NCI-H2196 treated with DMSO at 0.1 percent for 48 hours (cell line): ENCODE data around the gene ZNF317.

ENCODE experiments used
- DNase-seq: peaks from one replicate; lab custom pipeline; 2025; ENCODE audit not compliant: unreplicated experiment; lab: John Stamatoyannopoulos, UW

ZNF317 gene

DNA sequence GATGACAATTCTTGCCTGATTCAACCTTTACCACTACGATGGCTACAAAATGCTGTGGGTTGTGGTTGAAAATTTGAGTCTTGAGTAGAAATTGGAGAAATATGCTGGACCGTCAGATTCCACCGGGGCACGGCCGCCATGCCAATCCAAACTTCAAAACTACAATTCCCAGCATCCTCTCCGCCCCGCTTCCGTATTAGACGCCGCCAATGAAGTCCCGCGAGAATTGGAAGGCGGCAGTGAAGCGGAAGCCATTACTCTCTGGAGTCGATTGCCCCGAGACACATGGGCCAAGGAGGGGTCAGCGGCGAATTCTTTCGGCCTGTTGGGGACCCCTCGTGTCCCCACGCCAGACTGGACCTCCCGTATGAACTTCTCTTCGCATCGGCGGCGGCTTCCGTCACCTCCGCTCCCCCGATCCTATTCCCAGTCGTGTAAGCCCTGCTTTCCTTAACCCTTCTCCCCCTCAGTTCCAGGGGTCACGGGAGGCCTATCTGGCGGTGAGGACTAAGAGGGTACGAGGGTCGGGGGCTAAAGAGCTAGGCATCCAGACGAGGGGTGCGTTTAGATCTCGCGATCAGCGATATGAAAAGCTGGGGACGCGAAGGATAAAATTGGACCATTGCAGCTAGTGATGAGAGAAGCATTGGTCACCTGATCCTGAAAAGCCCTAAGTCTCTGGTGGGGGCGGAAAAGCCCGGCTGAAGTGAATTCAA is at the start of gene ZNF317:
Gene ZNF317, plus strand, starts transcription at position 239 of the 716 bp plus-strand sequence. CDS start 15,620 bp downstream, outside the sequence.
- DNase-seq = peak; percentile 86

- DNase-seq = no peak
These were observed 32.8 kb upstream of the ZNF317 start, which contains the start of gene OR7G2 for GRCh38 chr19:9107375-9107774. Gene OR7G2, minus strand, starts transcription at chr19:9107475. Its CDS starts 4,232 bp downstream, at chr19:9103243.

DNA sequence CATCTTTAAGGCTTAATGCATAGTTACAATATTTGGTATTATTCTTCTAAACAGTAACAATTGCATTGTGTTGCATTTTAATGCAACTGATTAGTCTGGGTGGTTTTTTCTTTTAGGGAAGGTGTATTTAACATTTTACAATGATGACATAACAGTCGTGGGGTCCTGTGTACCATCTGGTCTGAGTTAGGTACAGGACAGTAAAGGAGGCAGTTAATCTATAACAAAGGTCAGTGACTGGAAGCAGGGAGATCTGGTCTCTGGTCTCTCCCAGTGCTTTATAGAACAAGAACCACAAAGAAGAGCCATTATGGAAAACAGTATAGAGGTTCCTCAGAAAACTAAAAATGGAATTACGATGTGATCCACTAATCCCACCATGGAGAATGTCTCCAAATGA is 30.2 kb upstream of the ZNF317 start:
- no peak for DNase-seq

DNA sequence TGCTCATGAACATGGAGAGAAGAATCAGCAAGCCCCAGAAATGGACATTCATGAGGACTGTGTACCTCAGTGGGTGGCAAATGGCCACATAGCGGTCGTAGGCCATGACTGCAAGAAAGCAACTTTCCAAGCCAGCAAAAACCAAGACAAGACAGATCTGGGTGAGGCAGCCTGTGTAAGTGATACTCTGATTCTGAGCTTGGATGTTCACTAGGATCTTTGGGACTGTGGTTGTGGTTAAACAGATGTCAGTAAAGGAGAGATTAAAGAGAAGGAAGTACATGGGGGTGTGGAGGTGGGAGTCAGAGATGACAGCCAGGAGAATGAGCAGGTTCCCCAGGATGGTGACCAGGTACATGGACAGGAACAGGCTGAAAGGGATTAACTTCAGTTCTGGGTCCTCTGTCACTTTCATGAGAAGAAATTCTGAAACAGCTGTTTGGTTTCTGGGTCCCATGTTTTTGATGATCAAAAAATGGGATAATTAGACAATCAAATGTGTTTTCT is 24.8 kb upstream of the ZNF317 start, which contains the start of gene OR7G1:
Gene OR7G1, minus strand, starts transcription at position 457 of the 507 bp plus-strand sequence. Its CDS starts 0 bp downstream, at position 457.
- DNase-seq = no peak

GRCh38 chr19:9116547-9116946 is 23.6 kb upstream of the ZNF317 start:
- DNase-seq = no peak

DNA sequence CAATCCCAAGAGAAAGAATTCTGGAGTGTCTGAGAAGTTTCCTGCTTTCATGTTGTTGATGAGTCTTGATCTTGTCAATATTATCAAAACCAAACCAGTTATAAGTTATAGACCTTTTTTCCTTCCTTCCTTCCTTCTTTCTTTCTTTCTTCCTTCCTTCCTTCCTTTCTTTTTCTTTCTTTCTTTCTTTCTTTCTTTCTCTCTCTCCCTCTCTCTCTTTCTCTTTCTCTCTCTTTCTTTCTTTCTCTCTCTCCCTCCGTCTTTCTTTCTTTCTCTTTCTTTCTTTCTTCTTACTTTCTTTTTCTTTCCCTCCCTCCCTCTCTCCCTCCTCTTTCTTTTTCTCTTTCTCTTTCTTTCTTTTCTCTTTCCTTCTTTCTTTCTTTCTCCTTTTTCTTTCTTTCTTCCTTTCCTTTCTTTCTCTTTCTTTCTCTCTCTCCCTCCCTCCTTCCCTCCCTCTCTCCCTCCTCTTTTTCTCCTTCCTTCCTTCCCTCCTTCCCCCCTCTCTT is 13.2 kb upstream of the ZNF317 start, which contains the start of gene OR7G3:
Gene OR7G3, minus strand, starts transcription at position 51 of the 506 bp plus-strand sequence. Its CDS starts 0 bp downstream, at position 51.
- DNase-seq = no peak

DNA sequence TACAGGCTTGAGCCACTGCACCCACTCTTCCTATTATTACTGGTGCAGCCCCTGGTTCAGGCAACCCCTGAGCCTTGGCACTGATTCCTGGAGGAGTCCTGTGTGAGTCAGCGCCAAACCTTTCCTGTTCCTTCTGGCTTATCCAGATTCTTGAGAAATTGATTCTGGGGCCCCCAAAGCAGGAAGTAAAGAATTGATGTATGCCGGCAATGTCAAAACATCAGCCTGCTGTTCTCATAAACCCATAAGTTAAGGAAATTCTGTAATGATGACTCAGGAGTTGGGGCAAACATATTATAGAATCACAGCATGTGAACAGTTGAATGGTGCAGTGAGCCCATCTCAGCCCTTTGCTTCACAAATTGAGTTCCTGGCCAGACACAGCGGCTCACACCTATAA is 12.0 kb upstream of the ZNF317 start:
- no peak for DNase-seq

- DNase-seq = no peak
These were observed 9.2 kb upstream of the ZNF317 start for GRCh38 chr19:9130965-9131364.

DNA sequence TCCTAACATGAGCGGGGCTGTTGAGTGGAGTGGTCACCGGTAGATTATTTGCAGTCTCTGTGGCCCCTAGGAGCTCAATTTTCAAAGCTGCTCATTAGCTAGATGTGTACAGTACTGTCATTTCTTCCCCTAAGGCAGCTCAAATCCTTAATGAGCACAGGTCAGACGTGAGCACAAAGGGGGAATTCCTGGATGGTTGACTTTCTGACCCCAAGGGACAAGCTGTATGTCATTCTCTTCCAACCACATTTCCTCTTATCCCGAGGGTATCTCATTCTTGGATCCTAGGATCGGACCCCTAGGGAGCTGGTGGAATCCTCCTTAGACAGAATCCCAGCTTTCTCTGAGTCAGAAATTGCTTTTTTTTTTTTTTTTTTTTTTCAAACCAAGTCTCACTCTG is 7.8 kb upstream of the ZNF317 start:
- no peak for DNase-seq

- no peak for DNase-seq
These were observed 513 bp upstream of the ZNF317 start for GRCh38 chr19:9139609-9140158.

DNA sequence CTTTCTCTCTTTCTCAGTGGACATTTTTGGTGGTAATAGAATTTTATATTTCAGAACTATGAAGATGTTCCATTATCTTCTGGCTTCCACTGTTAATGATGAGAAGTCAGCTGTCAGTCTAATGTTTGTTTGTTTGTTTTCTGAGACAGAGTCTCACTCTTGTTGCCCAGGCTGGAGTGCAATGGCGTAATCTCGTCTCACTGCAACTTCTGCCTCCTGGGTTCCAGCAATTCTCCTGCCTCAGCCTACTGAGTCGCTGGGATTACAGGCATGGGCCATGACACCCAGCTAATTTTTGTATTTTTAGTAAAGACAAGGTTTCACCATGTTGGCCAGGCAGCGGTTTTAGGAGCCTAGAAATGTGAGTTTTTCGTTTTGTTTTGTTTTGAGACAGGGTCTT is 4.7 kb downstream of the ZNF317 start:
- DNase-seq = no peak

DNA sequence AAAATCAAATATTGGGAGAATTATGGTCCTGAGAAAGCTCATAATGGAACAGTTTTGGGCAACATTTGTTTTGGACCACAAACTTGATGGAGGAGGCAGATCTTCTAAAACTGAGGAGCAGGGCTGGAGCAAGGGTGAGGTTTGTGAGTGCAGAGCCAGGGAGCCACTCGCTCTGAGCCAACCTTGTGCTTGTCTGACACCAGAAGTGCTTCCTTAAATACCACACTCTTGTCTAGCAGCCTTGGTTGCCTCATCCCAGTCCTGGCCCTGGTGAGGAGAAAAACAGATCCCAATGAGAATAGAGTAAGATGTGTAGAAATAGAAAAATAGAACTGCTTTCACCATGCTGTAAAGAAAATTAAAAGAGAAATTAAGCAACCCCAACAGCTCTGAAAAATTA is 6.7 kb downstream of the ZNF317 start:
- no peak for DNase-seq

DNA sequence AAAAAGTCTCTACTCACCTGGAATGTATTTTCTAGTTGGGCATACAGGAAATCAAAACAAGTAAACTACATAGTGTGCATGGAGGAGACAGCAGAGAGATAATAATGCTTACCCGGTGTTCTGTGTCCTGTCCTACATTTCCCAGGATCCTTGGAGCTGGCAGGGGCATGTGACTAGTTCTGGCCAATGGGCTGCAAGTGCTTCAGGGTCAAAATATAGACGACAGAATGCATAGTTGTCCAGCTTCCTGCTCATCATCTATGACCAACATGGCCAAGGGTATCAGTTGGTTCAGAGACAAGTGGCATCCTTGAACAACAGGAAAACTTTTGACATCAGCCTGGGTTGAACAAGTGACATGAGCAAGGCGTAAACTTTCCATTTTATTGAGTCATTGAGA is 8.5 kb downstream of the ZNF317 start:
- DNase-seq = no peak

- DNase-seq = no peak
These were observed 9.8 kb downstream of the ZNF317 start for GRCh38 chr19:9149997-9150396.

DNA sequence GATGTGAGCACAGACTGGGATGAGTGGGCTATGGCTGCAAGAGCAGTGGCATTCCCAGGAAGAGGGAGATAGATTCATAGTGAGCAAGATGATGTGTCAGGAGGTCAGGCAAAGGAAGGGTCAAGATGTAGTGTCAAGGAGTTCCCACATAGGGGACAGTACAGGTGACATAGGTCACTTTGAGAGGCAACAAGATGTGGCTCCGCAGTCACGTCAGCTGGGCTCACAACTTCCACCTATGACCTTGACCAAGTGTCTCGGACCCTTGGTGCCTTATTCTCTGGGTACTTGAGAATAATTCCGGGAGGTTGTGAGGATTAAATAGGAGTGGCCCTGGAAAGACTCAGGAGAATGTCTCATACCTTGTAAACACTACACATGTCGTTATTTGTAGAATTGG is 10.5 kb downstream of the ZNF317 start:
- no peak for DNase-seq

- DNase-seq = no peak
These were observed 11.2 kb downstream of the ZNF317 start for GRCh38 chr19:9151367-9151766.

DNA sequence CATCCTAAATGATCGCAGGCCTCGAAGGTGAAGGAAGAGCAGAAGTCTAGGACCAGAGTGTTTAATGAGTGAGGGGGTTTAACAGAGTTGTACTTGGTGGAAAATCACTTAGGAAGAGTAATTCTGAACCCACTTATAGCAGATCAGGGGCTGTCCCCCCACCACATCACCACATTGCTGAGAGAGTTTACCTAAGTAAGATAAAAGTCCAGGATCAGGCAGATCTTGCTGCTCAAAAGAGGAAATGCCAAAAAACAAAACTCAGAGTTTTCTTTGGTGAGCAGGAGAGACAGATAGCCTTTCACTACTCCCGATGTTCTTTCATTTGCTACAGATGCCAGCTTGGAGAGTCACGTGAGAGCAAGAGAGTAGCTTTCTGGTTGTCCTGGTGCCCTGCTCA is 15.4 kb downstream of the ZNF317 start:
- DNase-seq = no peak

DNA sequence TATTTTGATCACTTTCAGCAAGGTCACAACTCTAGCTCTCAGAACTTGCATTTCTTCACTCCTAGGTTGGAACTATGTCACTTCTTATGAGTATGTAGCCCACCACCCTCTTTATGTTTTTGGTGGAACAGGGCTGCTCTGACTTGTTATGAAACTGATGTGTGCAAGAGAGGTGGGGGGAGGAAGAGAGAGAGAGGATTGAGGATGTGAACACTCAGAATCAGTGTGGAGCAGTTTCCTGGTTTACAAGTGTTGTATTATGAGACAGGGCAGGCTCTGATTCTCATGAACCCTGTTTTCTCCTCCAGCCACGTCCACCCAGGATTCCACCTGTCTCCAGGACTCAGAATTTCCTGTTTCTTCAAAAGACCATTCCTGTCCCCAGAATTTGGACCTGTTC is 16.1 kb downstream of the ZNF317 start:
- DNase-seq = no peak

- no peak for DNase-seq
These were observed 19.7 kb downstream of the ZNF317 start for GRCh38 chr19:9159891-9160290.

DNA sequence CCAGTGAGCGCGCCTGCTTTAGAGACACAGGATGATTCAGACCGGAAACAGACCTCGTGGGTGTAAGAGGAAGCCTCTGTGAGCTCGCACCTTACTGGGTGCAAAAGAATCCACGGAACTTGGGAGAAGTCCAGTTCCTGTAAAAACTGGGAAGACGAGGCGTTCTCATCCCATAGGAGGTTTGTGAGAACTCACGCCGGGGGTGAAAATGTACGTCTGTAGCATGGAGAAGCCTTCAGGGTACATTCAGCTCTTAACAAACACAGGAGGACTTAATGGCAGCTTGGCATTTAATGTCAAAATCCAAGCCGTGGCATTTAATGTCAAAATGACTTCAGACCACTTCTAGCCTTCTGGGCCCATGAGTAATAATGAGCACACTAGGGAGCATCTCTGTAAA is 21.2 kb downstream of the ZNF317 start:
- DNase-seq = no peak

DNA sequence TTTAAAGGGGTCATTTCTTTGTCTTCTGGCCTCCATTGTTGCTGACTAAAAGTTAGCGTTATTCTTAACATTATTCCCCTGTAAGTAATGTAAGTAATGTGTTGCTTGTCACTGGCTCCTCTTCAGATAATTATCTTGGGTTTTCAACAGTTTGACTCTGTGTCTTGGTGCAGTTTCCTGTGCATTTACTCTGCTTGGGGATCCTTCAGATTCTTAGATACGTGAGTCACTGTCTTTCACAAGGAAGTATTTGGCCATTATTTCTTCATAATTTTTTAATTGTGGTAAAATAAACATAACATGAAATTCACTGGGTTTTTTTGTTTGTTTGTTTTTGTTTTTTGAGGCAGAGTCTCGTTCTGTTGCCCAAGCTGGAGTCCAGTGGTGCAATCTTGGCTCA is 25.1 kb downstream of the ZNF317 start:
- no peak for DNase-seq

- DNase-seq = no peak
These were observed 26.6 kb downstream of the ZNF317 start for GRCh38 chr19:9166846-9167245.
